ENCODE results near the gene CHIT1. TPM values are rescaled to one million over a fixed set of nuclear protein-coding genes. Genes with fewer than 3 reads are reported as not detected.
"Not testable (repeated sequence)": the region's sequence is repeated elsewhere in the genome, so short reads cannot be mapped to it uniquely, and the experiment has no call there.

Gene CHIT1
- polyA plus RNA-seq, 1 donor from 2014 or later = not detected

DNA sequence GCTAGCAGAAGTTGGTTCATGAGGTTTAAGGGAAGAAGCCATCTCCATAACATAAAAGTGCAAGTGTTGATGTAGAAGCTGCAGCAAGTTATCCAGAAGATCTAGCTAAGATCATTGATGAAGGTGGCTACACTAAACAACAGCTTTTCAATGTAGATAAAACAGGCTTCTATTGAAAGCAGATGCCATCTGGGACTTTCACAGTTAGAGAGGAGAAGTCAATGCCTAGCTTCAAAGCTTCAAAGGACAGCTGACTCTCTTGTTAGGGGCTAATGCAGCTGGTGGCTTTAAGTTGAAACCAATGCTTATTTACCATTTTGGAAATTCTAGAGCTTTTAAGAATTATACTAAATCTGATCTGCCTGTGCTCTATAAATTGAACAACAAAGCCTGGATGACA, 25.3 kb upstream of the CHIT1 start:
- H3F3A ChIP-seq (ENCODE audit: insufficient read depth, low read length, poor library complexity, severe bottlenecking); H3K4me2 ChIP-seq (ENCODE audit: low read length); H3K4me3 ChIP-seq (ENCODE audit: low read length); H3K9me2 ChIP-seq (ENCODE audit: insufficient read depth, low read length); H2AFZ ChIP-seq (ENCODE audit: low read depth, low read length); H4K20me1 ChIP-seq (ENCODE audit: insufficient read depth); H3K27me3 ChIP-seq (ENCODE audit: insufficient read depth, low read depth, low read length); H3K9me3 ChIP-seq (ENCODE audit: low read length); H3K27ac ChIP-seq (ENCODE audit: low read length); H3K79me2 ChIP-seq (replicated peaks; ENCODE audit: insufficient read depth, low read length); H3K9ac ChIP-seq (ENCODE audit: low read length); H3K36me3 ChIP-seq (ENCODE audit: insufficient read depth, low read length): not testable (repeated sequence)

DNA sequence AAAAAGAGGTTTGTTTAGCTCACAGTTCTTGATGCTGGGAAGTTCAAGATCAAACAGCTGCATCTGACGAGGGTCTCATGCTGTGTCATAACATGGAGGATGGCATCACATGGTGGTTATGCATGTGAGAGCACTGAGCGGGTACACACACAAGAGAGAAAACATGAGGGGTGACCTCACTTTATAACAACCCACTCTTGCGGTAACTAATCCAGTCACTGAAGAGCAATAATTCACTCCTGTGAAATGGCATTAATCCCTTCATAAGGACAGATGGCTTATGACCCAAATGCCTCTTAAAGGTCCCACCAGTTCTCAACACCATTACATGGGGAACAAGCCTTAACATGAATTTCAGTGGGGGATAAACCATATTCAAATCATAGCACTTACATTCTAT, 23.2 kb upstream of the CHIT1 start:
- H3F3A ChIP-seq (ENCODE audit: insufficient read depth, low read length, poor library complexity, severe bottlenecking) = no peaks in the 10 kb centered on the region
- H3K4me3 ChIP-seq (ENCODE audit: low read length) = no peak overlapping the region
- no peak overlapping the region for H3K9ac ChIP-seq (ENCODE audit: low read length)
- H3K27ac ChIP-seq (ENCODE audit: low read length) = no peak overlapping the region
- TF ChIP-seq, protein P1, sequence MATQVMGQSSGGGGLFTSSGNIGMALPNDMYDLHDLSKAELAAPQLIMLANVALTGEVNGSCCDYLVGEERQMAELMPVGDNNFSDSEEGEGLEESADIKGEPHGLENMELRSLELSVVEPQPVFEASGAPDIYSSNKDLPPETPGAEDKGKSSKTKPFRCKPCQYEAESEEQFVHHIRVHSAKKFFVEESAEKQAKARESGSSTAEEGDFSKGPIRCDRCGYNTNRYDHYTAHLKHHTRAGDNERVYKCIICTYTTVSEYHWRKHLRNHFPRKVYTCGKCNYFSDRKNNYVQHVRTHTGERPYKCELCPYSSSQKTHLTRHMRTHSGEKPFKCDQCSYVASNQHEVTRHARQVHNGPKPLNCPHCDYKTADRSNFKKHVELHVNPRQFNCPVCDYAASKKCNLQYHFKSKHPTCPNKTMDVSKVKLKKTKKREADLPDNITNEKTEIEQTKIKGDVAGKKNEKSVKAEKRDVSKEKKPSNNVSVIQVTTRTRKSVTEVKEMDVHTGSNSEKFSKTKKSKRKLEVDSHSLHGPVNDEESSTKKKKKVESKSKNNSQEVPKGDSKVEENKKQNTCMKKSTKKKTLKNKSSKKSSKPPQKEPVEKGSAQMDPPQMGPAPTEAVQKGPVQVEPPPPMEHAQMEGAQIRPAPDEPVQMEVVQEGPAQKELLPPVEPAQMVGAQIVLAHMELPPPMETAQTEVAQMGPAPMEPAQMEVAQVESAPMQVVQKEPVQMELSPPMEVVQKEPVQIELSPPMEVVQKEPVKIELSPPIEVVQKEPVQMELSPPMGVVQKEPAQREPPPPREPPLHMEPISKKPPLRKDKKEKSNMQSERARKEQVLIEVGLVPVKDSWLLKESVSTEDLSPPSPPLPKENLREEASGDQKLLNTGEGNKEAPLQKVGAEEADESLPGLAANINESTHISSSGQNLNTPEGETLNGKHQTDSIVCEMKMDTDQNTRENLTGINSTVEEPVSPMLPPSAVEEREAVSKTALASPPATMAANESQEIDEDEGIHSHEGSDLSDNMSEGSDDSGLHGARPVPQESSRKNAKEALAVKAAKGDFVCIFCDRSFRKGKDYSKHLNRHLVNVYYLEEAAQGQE (IDR thresholded peaks at IDR 0.05; ENCODE audit: borderline replicate concordance) = no peak
- TF ChIP-seq, protein P2, sequence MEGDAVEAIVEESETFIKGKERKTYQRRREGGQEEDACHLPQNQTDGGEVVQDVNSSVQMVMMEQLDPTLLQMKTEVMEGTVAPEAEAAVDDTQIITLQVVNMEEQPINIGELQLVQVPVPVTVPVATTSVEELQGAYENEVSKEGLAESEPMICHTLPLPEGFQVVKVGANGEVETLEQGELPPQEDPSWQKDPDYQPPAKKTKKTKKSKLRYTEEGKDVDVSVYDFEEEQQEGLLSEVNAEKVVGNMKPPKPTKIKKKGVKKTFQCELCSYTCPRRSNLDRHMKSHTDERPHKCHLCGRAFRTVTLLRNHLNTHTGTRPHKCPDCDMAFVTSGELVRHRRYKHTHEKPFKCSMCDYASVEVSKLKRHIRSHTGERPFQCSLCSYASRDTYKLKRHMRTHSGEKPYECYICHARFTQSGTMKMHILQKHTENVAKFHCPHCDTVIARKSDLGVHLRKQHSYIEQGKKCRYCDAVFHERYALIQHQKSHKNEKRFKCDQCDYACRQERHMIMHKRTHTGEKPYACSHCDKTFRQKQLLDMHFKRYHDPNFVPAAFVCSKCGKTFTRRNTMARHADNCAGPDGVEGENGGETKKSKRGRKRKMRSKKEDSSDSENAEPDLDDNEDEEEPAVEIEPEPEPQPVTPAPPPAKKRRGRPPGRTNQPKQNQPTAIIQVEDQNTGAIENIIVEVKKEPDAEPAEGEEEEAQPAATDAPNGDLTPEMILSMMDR (IDR thresholded peaks at IDR 0.05; ENCODE audit: poor library complexity, severe bottlenecking) = no peak
- TF ChIP-seq SMC3 (conservative IDR thresholded peaks at IDR 0.05; ENCODE audit: poor library complexity) = no peak
- TF ChIP-seq MXI1 (conservative IDR thresholded peaks at IDR 0.05; ENCODE audit: poor library complexity, severe bottlenecking) = no peak
- no peak for TF ChIP-seq EZH2 (IDR thresholded peaks at IDR 0.05; ENCODE audit: borderline replicate concordance, insufficient read depth, low read length, poor library complexity, severe bottlenecking)
- no peak for TF ChIP-seq EP300 (conservative IDR thresholded peaks at IDR 0.05; ENCODE audit: poor library complexity, severe bottlenecking)
- no peak for TF ChIP-seq RAD21 (conservative IDR thresholded peaks at IDR 0.05)
- TF ChIP-seq POLR2AphosphoS5 (IDR thresholded peaks at IDR 0.05) = no peak
- TF ChIP-seq TAF1 (IDR thresholded peaks at IDR 0.05; ENCODE audit: low read depth) = no peak
- no peaks in the 10 kb centered on the region for H3K9me2 ChIP-seq (ENCODE audit: insufficient read depth, low read length)
- H4K20me1 ChIP-seq (ENCODE audit: insufficient read depth) = no peaks in the 10 kb centered on the region
- H3K9me3 ChIP-seq (ENCODE audit: low read length) = no peaks in the 10 kb centered on the region
- no peaks in the 10 kb centered on the region for H3K27me3 ChIP-seq (ENCODE audit: insufficient read depth, low read depth, low read length)
- no peaks in the 10 kb centered on the region for H3K36me3 ChIP-seq (ENCODE audit: insufficient read depth, low read length)
- H2AFZ ChIP-seq (ENCODE audit: low read depth, low read length) = no peak overlapping the region
- no peak overlapping the region for H3K4me2 ChIP-seq (ENCODE audit: low read length)
- H3K79me2 ChIP-seq (replicated peaks; ENCODE audit: insufficient read depth, low read length) = no peaks in the 10 kb centered on the region

DNA sequence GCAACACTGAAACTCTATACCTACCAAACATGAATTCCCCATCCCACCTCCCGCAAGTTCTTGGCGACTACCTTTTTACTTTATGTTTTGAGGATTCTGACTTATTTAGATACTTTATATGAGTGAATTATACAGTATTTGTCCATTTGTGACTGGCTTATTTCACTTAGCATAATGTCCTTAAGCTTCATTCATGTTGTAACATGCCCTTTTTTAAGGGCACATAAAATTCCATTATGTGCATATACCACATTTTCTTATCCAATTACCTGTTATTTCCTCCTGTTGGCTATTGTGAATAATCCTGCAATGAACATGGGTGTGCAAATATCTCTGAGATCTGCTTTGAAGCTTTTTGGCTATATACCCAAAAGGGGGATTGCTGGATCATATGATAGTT, 22.0 kb upstream of the CHIT1 start:
- Histone ChIP-seq H3K9me3 (ENCODE audit: low read length) (no peaks in the 10 kb centered on the region), H3K4me3 (ENCODE audit: low read length) (no peak overlapping the region), H3K79me2 (replicated peaks; ENCODE audit: insufficient read depth, low read length) (no peaks in the 10 kb centered on the region), H3K27ac (ENCODE audit: low read length) (no peak overlapping the region), H2AFZ (ENCODE audit: low read depth, low read length) (no peak overlapping the region), H3K27me3 (ENCODE audit: insufficient read depth, low read depth, low read length) (no peaks in the 10 kb centered on the region), H3K9ac (ENCODE audit: low read length) (no peak overlapping the region), H3K9me2 (ENCODE audit: insufficient read depth, low read length) (no peaks in the 10 kb centered on the region), H3K4me2 (ENCODE audit: low read length) (no peak overlapping the region), H3F3A (ENCODE audit: insufficient read depth, low read length, poor library complexity, severe bottlenecking) (no peaks in the 10 kb centered on the region), H3K36me3 (ENCODE audit: insufficient read depth, low read length) (no peaks in the 10 kb centered on the region), H4K20me1 (ENCODE audit: insufficient read depth) (no peaks in the 10 kb centered on the region)
- TF ChIP-seq POLR2AphosphoS5 (IDR thresholded peaks at IDR 0.05) = no peak
- TF ChIP-seq, protein P2 (IDR thresholded peaks at IDR 0.05; ENCODE audit: poor library complexity, severe bottlenecking) = no peak
- TF ChIP-seq TAF1 (IDR thresholded peaks at IDR 0.05; ENCODE audit: low read depth) = no peak
- no peak for TF ChIP-seq RAD21 (conservative IDR thresholded peaks at IDR 0.05)
- no peak for TF ChIP-seq SMC3 (conservative IDR thresholded peaks at IDR 0.05; ENCODE audit: poor library complexity)
- no peak for TF ChIP-seq MXI1 (conservative IDR thresholded peaks at IDR 0.05; ENCODE audit: poor library complexity, severe bottlenecking)
- no peak for TF ChIP-seq EZH2 (IDR thresholded peaks at IDR 0.05; ENCODE audit: borderline replicate concordance, insufficient read depth, low read length, poor library complexity, severe bottlenecking)
- TF ChIP-seq, protein P1 (IDR thresholded peaks at IDR 0.05; ENCODE audit: borderline replicate concordance) = no peak
- no peak for TF ChIP-seq EP300 (conservative IDR thresholded peaks at IDR 0.05; ENCODE audit: poor library complexity, severe bottlenecking)
